Right renal pelvis (tissue), 4 donors: ENCODE results near the gene CFAP100. TPM values are rescaled to one million over a fixed set of nuclear protein-coding genes. Genes with fewer than 3 reads are reported as not detected.

Experiments
- DNase-seq, 4 donors: peaks; one replicate each; pipeline ENCODE4 v3.0.0-alpha.2; 2013; ENCODE audit warnings: low read depth in 4 of 4, low spot score in 3 of 4, missing footprints in 1 of 4
- polyA plus RNA-seq, 4 donors: library from polyadenylated mRNA; unstranded; fragments of 120-200 nt; gene quantifications; one replicate each; pipeline ENCODE4 v1.2.1, GENCODE V29; 2013; ENCODE audit not compliant: insufficient read length in 4 of 4

Gene CFAP100
- polyA plus RNA-seq, 4 donors, result 0.44 to 1.6 (median 1.3) TPM

DNA sequence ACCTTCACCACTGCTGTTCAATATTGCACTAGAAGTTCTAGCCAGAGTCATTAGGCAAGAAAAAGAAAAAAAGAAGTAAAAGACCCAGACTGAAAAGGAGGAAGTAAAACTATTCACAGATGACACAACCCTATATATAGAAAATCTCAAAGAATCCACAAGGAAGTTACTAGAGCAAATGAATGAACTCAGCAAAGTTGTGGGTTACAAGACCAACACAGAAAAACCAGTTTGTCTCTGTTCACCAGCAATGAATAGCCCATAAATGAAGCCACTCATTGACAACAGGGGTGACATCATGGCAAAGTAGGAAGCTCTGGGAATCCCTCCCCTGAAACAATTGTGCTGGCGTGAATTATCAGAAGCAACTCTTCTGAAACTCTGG is 4.6 kb downstream of the CFAP100 start:
- no peak for DNase-seq

DNA sequence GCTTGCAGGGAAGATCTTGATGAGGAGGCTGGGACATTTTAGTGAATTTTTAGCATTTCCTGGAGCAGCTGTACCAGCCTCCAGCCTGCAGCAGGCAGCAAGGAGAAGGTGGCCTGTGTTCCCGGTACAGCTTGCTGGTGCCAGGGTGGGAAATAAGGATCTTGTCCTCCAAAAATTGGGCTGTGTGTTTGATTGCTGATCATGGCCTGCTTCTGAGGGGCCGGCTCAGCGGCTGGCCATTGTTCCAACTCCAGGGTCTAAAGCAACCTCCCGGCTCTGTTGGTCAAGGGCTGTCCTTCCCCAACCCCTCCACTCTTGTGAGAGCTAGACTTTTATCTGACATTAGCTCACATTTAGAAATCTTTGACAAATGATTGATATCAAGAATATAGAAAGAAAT is 5.0 kb downstream of the CFAP100 start:
- DNase-seq, result no peak

DNA sequence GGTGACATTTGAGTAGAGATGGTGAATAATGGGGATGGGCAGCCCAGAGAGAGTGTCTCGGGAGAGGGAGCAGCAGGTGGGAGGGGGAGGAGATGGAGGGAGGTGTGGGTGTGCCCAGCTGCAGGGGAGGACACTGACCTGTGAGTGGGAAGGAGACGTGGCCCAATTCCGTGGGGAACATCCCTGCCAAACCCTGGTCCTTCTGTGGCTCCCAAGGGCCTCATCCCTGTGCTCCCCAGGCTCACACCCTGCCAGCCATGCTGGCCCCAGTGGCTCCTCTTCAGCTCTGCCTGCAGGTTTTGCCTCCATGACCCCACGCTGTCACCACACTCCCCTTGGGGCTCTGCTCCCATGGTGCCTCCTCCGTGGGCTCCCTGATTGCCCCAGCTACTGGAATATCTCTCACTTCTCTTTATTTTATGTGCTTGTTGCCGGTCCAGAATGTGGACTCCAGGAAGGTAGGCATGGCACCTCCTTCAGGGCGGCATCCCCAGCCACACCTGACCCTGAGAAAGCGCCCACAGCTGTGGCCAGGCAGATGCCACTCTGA is 7.0 kb downstream of the CFAP100 start:
- no peak for DNase-seq

DNA sequence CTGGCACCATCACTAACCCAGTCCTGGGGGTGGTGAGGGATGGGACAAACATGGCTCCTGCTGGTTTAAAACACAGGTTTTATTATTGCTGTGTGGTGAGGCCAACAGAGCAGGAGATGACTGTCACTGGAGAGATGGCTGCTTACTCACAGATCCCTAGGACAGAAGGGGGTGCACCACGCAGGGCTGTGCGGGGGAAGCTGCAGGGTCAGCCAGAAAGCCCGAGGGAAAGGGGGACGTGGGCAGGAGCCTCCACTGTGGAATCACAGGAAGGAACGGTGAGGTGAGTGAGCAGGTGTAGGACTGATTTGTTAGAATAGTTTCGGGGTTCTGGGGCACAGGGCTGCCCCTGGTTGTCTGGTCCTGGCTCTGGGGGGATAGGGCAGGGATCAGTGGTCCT is 7.5 kb downstream of the CFAP100 start:
- DNase-seq, result no peak

DNA sequence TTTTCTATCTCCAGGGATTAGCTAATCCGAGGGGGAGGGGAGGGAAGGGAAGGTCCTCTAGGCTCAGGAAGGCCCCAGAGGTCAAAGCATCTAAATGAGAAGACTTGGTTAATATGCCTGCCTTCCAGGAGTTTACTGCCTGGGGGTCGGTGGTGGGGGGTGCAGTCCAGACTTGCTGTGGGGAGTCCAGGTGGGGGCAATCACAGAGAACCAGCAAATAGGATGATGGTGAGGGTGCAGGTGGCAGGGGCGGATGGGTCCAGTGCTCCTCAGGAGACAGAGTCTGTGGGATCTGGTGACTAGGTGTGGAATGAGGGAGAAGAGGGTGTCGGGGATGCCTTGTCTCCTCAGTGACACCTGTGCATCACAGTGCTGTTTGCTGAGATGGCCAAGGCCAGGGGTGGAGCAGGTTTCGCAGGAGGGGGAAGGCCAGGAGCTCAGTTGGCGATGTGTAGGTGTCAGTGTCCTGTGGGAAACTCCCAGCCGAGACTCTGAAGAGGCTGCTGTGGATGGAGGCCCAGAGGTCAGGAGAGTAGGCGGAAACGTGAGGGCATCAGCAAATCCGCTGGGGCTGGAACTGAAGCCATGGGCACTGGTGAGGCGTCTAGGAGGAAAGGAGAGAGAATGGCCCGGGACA is 8.1 kb downstream of the CFAP100 start:
- DNase-seq, result no peak

DNA sequence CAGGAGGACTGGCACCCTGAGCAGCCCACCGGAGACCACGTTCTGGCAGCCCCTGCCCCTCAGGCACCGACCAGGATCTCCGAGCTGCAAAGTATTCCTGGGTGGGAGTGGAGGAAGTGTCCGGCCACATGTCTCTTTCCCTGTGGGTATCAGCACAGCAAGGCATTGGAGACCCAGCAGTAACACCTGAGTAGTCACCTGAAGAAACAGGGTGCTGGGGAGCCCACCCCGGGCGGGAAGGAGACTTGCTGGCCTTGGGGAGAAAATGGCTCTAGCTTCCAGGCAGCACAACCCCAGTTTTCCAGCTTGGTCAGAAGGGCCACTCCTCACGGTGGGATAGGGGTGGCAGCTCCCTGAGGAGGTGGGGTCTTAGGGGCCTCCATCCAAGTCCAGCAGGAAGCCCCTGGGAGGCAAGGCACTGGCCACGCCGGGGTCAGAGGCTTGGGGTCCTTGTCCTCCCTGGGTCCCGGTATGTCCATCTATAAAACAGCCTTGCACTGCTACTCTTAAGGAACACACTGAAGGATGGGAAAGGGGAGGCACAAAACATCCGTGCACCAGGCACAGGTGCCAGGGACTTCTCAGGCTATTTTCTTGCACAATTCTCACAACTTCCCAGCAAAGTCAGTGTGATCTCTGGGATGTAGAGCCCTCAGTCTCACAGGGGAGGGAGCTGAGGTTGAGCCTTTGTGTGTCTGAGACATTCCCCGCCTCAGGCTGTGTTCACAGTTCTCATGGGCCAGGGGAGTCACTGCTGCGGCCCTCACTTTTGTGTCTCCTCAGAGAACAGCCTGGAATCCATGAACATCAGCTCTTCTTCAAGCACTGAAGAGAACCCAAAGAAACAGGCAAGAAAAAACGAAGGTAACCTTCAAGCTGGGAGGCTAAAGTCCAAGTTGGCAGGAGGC is 11.9 kb downstream of the CFAP100 start:
- no peak for DNase-seq

DNA sequence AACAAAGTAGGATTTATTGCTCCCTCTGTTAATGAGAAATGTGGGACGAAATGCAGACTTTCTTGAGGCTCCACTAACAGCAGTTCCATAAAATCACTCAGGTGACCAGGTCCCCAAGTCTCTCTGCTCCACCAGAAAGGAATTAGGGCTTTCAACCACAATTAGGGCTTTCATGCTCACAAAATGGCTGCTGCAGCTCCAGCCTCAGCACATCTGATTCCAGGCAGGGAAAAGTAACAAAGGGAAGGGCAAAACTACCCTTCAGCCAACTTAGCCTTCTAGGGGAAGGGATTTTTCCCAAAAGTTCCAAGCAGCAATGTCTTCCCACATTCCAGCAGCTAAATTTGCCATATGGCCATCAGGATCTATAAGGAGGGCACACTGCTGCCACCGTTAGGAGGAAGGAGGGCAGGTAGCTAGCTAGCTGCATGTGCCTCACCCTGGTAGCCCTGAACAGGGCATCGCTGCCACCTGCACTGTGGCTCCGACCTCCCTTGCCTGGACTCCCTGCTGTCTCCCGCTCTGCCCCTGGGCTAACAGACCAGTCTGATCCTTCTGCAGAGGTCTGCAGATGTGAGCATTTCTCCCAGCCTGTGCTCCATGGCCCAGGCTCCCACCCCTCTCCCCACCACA is 12.8 kb downstream of the CFAP100 start:
- DNase-seq, result no peak

DNA sequence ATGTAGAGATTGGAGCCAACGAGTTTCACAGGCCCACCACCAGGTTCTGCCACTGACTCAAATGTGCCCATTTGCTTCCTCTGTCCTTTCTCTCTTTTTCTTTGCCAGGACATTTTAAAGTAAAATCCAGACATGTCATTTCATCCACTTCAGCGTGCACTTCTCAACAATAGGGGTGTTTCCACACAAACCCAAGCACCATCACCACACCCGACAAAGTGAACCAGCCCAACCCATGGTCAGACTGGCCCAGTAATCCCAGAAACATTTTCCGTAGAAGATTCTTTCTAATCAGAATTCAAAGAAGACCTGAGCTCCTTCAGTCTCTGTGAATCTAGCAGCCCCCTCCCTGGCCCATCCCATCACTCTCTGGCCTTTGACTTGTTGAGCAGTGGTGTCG is 13.4 kb downstream of the CFAP100 start:
- no peak for DNase-seq

DNA sequence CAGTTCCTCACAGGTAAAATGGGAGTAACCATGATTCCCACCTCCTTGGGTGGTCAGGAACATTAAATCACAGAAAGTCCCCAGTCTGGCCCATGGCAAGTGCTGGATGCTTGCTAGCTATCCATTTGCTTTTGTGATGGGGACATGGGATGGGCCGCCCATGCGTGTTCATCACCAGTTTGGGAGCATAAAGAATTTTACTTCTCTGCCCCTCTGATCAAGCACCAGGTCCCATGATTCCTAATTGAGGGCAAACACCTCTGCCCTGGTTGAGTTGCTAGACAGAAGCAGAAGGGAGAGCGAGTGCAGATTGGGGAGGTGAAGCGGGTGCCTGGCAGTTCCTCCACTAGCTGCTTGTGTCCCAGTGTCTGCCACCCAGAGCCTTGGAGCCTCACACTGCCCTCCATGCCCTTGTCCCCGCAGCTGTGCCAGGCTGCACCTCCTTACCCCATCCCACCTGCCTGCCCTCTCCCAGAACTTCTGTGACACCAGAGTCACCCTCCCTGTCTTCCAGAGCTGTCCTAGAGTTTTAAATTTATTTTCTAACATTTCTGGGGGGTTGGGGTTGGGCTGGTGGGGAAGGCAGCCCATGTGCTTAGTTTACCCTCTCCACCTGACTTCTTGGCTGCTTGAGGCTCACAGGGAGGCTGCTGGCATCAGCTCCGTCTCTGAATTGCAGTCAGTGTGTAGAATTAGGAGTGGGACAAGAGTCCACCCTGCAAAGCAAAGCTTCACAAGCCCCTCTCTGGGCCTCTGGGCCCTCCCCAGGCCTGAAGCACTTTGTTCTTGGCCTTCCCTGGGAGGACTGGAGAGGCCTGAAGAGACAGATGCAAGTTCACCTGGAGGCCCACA is 18.4 kb downstream of the CFAP100 start:
- DNase-seq, result no peak

DNA sequence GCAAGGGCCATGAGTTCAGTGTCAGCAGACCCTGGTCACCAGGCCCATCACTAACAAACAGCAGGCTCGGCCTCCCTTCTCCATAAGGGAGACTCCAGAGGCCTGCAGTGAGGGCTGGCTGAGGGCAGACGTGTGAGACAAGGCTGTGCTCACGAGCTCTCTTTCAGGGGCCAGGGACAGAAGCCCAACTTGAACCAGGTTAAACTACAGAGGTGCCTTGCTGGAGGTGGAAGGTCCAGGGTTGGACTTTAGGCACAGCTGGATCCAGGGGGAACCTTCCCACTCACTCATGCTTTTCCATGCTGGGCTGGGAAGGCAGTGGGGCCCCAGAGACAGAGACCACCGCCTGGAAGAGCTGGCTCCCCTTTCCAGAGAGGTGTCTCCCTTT is 19.0 kb downstream of the CFAP100 start:
- no peak for DNase-seq

DNA sequence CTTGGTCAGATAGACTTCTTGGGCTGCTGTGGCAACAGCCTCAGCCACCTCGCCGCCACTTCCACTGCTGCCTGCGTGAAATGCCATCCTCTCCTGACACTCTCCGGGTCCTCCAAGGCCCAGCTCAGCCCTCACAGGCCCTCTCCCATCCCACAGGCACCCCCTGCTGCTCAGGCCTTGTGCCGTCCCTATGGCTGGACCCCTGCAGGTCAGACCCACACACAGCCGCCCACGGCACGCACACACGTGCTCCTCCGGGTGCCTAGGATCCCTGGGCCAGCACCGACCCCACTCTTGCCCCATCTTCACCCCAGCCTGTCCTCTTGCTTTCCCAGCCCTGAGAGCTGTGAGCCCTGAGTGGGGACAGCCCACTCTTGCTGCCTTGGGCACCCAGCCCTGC is 19.7 kb downstream of the CFAP100 start:
- DNase-seq, result no peak

DNA sequence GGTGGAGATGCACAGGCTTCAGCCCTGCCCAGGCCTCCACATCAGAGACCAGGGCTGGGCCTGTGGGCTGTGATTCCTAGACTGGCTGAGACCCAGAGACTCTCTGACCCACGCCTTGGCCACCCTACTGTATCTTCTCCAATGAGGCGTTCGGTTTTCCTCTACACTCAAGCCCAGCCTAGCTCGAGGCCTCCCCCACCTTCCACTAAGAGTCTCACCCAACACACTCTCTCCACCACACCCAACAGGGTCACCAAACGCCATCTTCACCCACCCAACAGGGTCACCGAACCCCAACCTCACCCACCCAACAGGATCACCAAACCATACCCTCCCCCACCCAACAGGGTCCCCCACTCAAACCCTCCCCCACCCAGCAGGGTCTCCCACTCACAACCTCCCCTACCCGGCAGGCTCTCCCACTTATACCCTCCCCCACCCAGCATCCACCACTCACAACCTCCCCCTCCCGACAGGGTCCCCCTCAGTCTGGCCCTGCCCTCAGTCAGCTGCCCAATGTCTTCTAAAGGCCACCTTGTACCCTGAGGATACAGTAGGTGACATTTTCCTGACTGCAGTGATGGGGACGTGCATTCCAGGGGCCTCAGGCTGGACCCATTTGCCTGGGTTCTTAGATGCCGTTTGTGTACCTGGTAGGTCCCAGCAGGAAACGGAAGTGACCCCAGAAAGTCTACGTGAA is 20.4 kb downstream of the CFAP100 start:
- no peak for DNase-seq

DNA sequence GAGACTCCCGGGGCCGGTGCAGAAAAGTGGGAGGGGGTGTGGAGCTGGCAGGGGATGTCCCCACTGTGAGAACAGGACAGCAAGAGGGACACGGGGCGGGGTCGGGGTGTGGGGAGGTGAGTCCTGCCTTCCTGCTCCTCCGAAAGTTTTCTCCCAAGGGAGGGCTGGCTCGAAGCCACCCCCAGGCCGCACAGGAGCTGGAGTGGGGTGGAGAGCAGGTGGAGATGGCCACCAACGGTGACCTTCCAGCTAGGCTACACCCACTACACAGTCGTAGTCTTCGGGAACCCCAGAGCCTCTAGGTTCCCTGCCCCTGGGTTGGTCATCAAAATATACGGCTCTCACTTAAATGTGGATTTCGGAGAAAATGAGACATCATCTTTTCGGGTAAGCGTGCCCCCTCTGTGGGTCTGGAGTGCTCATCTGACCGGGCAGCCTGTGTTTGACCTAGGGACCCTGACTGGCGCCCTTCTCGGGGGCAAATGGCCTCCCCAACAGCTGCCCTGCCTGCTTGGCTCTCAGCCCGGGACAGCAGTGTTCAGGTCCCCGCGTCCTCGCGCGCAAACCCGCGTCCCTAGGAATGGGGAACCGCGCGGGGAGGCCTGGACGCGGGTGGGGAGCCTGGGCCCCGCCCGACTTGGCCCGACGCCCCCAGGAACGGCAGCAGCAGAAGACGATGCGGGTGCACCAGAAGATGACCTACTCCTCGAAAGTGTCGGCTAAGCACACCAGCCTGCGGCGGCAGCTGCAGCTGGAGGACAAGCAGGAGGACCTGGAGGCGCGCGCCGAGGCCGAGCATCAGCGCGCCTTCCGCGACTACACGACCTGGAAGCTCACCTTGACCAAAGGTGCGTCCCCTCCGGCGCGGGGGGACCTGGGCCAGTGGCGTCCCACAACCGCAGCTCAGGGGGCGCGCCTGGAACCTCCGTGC is 21.2 kb downstream of the CFAP100 start:
- no peak for DNase-seq

DNA sequence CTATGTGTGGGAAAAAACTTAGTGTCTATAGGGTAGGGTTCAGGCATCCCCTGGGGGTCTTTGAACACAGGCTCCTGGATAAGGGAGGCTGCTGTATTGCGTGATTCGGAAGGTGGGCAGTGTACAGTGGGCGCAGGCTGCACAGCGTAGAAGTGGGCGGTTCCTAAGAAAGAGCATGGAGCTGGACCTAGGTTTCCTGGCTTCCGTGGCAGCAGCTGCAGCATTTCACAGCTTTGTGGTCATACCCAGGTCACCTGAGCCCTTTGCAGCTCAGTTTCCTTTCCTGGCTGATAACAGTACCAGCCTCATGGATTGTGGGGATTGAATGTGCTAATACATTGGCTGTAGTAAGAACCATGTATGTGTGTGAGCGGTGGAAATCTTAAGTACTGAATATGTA is 22.2 kb downstream of the CFAP100 start:
- DNase-seq, result no peak

DNA sequence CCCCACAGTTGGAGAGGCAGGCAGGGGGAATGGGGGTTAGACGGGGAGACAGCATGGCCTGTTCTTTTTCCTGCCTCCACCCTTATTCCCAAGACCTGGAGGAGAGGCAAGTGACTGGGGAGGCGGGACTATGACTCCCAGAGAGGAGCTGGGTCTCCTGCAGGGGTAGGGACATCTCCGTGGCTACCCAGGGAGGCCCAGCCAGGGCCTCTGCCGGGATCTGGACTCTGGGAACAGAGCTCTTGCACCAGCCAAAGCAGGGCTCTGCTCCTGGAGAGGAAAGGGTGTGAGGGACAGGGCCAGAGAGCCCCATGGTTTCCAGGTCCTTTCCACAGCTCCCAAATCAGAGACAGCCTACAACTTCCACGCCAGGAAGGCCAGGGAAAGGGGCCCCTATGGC is 22.8 kb downstream of the CFAP100 start:
- no peak for DNase-seq

DNA sequence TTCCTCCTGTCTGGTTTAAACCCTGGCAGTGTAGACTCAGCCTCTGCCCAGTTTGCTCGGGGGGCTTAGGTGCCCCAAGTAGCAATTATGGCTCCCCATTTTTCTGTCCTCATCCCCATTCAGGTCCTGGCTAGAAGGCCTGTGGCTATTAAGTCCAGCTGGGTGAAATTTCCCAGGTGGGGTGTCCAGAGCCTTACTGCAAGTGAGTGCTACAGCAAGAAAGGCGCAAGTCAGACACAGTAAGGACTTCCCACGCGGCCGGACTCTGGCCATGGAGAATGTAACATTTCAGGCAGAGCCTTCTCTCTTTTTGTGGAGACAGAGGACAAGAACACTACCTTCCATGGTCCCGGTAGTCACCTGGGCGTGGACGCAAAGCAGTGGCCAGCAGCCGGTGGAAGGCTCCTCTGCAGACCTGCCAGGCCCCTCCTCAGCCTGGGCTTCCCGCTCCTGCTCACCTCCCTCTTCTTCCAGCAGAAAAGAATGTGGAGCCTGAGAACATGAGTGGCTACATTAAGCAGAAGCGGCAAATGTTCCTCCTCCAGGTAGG is 23.3 kb downstream of the CFAP100 start:
- DNase-seq, result no peak

DNA sequence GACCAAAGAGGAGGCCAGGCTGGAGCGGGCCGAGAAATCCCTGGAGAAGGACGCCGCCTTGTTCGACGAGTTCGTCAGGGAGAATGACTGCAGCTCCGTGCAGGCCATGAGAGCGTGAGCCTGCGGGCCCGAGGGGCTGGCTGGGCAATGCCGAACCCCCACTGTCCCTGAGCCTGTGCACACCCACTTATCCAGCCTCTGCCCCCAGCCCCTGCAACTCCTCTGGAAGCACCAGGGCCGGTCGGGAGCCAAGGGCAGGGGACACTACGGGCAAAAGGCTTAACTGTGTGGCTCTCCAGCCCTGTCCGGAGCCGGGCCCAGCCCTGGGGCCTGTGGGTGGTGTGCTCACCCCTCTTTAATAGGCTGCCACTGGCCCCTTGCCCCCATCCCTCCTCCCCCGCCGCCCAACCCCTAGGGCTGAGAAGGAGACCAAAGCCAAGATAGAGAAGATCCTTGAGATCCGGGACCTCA is 24.0 kb downstream of the CFAP100 start:
- DNase-seq, result no peak

DNA sequence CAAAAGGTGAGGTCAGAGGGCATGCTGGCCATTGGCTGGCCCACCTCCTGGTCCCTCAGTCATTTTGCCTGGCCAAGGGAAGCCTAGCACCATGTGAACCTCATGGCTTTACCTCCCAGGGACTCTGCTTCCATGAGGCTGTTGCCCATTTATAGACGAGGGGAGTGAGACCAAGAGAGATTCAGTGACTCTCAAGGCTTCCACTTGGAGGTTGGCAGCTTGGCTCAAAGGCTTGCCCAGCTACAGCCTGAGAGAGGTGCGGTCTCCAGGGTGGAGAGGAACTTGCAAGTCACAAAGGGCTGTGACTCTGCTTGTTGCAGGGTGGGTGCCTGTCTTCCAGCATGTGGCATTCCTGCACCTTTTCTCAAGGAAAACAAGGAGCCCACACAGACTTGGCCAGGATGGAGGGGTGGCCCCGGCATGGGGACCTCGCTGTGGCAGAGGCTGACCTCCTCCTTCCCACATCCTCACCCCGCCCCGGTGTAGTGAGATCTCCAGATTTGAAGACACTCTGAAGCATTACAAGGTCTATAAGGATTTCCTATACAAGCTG is 24.5 kb downstream of the CFAP100 start:
- no peak for DNase-seq
